IPS-18c (cell line): Measurements from ENCODE around the gene HECTD4.
"Not testable (repeated sequence)": the region's sequence is repeated elsewhere in the genome, so short reads cannot be mapped to it uniquely, and the experiment has no call there.

Experiments used
- H3K4me3 ChIP-seq: 2 replicates; pipeline ENCODE4 v1.7.0; 2013; ENCODE audit warnings: low read depth, mild to moderate bottlenecking, low read length, moderate library complexity; ENCODE audit not compliant: insufficient read depth
- H3K9me3 ChIP-seq: one replicate; pipeline ENCODE4 v1.6.1; 2013; ENCODE audit warnings: mild to moderate bottlenecking, low read length, moderate library complexity; ENCODE audit not compliant: control insufficient read depth, insufficient read depth

Gene HECTD4

DNA sequence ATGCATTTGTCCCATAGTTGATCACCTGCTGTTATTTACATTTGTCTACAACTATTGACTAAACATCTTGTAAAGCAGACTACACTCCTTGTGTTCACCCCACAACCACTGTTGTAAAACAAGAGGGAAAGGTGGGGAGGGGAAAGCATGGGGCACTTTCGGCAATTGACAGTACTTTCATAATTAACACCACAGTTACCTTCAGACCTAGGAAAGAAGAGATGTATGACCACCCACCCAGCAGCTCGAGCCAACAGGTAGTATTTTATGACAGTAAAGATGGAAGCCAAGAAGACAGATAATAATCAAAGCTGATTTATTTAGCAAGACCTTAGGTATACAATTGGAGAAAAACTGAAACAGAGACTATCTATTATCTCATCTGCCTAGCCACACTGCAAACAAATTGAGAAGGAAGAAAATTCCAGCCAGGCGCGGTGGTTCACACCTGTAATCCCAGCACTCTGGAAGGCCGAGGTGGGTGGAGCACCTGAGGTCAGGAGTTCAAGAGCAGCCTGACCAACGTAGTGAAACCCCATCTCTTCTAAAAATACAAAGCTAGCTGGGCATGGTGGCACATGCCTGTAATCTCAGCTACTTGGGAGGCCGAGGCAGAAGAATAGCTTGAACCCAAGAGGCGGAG is 11.2 kb downstream of the HECTD4 start:
- no peak overlapping the region for H3K4me3 ChIP-seq
- H3K9me3 ChIP-seq = no peaks in the 10 kb centered on the region

DNA sequence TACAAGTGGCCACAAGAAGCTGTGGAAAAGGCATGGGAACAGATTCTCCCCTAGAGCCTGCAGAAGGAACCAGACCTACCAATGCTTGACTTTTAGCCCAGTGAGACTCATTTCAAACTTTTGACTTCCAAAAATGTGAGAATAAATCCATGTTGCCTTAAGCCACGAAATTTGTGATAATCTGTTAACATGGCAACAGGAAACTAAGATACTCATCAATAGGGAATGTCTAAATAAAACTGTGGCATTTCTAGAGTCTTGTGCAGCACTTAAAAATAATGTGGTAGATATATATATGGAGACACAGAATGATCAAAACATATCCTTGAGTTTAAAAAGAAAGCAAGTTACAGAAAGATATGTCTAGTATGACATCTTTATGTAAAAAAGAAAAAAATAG is 12.0 kb downstream of the HECTD4 start:
- H3K4me3 ChIP-seq = no peak overlapping the region
- H3K9me3 ChIP-seq = no peaks in the 10 kb centered on the region

DNA sequence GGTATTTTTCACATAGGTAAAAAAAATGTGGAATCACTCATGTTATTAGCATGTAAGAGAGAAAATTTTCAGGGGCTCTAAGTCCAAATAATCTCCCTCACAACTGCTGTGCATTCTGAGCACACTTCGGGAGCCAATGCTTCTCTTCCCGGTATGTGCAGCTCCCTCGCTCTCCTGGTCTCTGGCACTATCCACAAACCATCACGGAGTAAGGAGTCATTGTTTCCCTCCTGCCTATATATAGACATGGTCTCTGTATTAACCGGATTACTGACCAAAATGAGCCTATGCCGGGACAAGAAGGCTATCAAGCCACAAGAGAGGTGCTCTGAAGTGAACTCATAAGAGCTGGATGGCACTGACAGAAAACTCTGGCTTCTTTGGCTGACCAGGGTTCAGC is 13.4 kb downstream of the HECTD4 start:
- H3K9me3 ChIP-seq = no peaks in the 10 kb centered on the region
- no peak overlapping the region for H3K4me3 ChIP-seq

DNA sequence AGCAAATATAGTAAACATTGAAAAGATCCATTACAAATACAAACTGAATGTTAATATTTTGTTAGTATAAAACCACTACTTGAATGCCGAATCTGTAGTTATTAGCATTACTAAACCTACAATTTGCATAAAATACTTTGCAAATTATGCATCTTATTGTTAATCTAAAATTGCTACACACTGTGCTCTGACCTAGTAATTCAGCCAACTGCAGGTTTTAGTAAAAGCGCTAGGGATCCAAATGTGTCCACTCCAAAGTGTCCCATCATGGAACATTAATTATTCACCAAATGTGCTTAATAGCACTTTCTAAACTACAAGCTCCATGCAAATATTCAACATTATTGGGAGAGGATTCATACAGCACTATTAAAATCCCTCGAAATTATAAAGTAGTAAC is 14.3 kb downstream of the HECTD4 start:
- Histone ChIP-seq H3K4me3 (no peak overlapping the region), H3K9me3 (no peaks in the 10 kb centered on the region)

DNA sequence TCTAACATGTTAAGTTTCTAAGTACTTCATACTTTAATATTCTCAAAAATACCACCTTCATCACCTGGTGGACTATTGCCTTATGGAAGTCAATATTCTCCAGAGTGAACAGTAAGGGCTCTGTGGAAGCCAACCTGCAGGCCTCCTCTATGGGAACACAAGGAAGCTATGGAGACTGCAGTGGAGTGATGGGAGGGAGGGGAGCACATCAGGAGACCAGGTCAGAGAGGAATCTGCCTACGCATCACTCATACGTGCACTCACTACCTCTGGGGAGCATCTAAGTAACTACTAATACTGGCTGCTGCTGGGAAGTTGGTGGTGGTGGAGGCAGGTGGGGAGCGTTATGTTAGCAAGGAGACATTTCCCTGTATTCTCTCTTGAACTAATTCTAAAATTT is 19.9 kb downstream of the HECTD4 start:
- Histone ChIP-seq H3K9me3 (no peaks in the 10 kb centered on the region), H3K4me3 (no peak overlapping the region)

DNA sequence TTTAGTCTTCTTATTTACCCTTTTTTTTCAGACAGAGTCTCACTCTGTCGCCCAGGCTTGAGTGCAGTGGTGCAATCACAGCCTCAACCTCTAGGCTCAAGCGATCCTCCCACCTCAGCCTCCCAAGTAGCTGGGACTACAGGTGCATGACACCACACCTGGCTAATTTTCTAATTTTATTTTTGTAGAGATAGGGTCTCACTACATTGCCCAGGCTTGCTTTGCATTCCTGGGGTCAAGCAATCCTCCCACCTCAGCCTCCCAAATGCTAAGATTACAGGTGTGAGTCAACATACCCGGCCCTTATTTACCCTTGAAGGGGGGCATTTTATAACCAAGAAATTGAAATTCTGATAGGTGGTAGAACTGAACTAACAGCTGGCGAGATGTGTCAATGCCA is 21.0 kb downstream of the HECTD4 start:
- Histone ChIP-seq H3K4me3 (no peak overlapping the region), H3K9me3 (no peaks in the 10 kb centered on the region)

DNA sequence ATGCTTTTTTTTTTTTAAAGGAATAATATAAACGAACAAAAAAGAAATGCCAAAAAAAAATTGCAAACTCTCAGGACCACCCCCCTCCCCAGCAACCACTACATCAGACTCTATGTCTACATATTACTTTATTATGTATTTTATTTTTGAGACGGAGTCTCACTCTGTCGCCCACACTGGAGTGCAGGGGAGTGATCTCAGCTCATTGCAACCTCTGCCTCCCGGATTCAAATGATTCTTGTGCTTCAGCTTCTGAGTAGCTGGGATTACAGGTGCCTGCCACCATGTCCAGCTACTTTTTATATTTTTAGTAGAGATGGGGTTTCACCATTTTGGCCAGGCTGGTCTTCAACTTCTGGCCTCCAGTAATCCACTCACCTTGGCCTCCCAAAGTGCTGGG is 22.9 kb downstream of the HECTD4 start:
- H3K4me3 ChIP-seq = no peak overlapping the region
- H3K9me3 ChIP-seq = no peaks in the 10 kb centered on the region

DNA sequence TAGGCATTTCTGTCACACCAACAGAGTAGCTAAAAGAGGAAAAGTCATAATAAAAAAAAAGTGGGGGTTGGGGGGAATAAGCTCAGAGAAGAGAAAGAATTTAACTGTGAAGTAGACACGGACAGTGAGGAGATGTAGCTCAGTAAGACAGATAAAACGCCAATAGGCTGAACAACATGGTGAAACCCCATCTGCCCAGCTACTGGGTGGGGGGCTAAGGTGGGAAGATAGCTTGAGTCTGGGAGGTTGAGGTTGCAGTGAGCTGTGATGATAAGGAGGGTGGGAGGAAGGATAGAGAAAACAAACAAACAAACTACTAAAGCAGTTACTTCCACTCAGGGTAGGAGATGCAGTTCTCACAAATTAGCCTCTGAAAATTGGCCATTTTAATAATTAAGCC is 25.0 kb downstream of the HECTD4 start:
- Histone ChIP-seq H3K9me3 (no peaks in the 10 kb centered on the region), H3K4me3 (no peak overlapping the region)

DNA sequence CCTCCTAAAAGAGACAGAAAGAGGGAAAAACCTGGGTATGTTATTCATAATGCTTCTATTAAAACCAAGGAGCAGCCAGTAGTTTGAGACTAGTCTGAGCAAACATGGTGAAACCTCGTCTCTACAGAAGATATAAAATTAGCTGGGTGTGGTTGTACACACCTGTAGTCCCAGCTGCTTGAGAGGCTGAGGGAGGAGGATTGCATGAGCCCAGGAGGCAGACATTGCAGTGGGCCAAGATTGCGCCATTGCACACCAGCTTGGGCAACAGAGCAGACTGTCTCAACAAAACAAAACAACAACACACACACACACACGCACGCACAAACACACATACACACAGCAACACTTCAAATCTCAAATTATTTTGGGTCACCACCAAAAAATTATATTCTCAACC is 27.8 kb downstream of the HECTD4 start:
- Histone ChIP-seq H3K4me3 (no peak overlapping the region), H3K9me3 (no peaks in the 10 kb centered on the region)

DNA sequence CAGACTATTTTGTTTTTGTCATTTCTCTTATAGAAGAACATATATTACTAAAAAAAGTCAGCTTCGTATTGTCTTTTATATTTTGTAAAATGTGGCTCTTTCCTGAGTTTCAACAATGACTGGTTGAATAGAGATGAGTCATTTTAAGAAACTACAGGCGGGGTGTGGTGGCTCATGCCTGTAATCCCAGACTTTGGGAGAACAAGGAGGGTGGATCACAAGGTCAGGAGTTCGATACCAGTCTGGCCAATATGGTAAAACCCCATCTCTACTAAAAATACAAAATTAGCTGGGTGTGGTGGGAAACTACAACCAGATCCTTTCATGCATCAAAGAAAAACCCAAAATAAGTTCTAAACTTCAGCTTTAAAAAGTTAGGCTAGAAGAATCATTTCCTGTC is 28.8 kb downstream of the HECTD4 start:
- no peaks in the 10 kb centered on the region for H3K9me3 ChIP-seq
- H3K4me3 ChIP-seq = no peak overlapping the region

DNA sequence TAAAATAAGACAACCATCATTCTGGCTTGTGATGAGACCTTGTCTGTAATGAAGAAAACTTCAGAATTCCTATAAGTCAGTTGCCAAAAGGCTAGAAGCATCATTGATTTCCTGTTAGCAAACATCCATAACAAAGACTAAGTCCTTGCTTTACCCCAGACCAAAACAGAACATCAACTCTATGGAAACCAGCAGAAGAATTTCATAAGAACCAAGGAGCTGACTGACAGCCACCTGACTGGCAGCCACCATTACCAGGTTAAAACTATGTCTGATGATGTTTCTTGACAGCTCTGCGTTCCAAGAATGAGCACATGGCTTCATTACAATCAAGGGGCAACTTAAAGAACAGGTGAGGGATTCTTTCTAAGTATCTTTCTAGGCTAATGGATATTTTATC is 29.3 kb downstream of the HECTD4 start:
- H3K9me3 ChIP-seq = no peaks in the 10 kb centered on the region

DNA sequence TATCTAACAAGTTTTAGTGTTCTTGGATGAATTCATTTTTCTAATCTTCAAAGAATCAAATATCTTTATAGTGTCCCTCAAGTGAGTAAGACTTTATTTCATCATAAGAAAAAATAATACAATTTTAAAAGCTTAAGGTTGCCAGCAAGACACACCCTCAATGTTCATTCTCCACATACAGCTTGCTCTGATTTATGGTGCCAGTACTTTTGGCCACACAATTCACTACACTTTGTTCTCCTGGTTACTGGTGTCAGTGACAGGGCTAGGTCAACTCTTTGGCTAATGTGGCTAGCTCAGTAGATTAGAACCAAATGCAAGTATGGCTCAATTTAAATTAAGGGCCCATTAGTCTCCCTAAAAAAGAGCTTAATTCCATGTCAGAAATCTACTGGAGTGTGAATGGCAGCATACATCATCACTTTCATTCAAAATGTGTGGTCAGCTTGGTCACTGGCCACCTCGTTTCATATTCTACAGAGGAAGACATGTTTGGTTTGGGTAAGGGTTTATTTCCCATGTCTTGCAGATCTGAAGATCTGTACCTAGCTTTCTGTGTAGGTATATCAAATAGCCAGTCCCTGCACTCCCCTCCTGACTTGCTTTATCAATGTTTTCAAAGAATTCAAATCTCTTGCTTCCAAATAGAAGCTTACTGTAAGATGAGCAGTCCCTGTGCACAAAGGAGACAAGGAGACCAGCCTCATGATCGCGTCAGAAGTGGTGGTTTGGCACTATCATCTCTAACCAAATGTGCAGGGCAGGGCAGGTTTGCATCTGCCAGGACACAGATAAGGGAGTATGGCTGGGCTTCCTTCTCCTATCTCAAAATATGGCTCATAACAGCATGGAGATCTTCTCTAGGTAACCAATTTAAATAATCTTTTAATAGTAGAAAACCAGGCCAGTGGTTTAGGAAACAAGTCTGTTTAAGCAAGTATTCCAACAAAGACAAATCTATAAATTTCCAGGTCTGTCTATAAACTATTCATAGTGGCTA is 31.3 kb downstream of the HECTD4 start:
- Histone ChIP-seq H3K4me3 (no peak overlapping the region), H3K9me3 (no peaks in the 10 kb centered on the region)

More for the DNA sequence above, 29.3 kb downstream of the HECTD4 start:
- no peak overlapping the region for H3K4me3 ChIP-seq

DNA sequence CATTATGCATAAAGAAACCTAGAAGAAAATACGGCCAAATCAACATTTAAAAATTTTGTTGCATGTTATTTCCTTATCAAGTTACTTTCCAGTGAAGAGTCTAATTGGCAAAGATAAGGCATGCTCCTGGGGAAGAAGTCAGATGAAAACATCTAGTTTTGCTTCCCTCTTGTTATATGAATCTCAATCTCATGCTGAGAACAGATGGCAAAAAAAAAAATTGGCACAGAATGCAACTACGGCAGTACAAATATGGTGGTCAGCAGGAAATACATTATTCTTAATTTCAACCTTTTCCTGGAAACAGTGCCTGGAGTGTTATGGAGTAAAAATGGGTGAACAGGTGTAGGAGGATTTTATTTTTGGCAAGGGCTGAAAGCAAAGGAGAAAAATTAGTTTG is 32.8 kb downstream of the HECTD4 start:
- no peak overlapping the region for H3K4me3 ChIP-seq

DNA sequence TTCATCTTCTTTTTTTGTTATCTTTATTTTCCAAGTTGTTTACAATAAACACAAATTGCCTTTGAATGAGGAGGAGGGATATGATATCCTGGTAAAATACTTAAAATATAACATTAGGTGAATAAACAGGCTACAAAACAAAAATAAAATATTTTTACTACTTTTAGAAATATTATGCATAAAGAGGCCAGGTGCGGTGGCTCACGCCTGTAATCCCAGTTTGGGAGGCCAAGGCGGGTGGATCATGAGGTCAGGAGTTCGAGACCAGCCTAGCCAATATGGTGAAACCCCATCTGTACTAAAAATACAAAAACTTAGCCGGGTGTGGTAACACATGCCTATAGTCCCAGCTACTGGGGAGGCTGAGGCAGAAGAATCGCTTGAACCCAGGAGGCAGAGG is 33.3 kb downstream of the HECTD4 start:
- not testable (repeated sequence) for H3K4me3 ChIP-seq

More for the DNA sequence above, 32.8 kb downstream of the HECTD4 start:
- H3K9me3 ChIP-seq = no peaks in the 10 kb centered on the region

DNA sequence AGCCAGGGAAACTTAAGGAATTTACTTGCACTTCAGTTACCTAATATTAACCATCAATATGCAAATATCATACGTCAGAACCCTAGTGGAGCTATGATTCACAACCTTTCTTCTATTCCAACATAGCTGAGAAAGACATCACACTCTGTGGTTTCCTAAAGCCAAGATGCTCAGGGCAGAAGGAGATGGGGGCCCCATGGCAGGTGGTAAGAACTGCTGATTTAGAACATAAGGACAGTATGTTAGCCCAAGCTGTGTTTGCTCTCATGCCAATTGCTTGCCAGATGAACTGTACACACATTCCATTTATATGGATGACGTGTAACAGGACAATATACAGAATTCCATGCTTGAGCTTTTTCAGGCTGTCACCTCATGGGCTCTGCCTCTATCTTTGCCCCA is 34.6 kb downstream of the HECTD4 start:
- Histone ChIP-seq H3K9me3 (no peaks in the 10 kb centered on the region), H3K4me3 (no peak overlapping the region)

More for the DNA sequence above, 33.3 kb downstream of the HECTD4 start:
- H3K9me3 ChIP-seq = not testable (repeated sequence)

DNA sequence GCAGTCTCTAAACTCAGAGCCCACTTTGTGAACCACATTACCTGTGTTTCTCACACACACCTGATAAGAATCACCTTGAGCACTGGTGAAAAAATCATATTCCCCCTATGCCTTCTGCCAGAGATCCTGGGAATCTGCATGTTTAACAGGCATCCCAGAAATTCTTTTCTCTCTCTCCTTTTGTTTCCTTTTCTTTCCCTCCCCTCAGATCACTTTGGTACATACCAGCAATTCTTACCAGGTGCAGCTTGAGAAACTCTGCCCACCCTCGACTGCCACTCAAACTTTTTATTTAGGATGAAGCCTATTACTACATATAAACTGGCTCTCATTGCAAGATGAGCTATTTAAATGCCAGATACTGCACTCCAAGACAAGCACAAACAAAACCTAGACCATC is 36.0 kb downstream of the HECTD4 start:
- Histone ChIP-seq H3K9me3 (no peaks in the 10 kb centered on the region), H3K4me3 (no peak overlapping the region)

DNA sequence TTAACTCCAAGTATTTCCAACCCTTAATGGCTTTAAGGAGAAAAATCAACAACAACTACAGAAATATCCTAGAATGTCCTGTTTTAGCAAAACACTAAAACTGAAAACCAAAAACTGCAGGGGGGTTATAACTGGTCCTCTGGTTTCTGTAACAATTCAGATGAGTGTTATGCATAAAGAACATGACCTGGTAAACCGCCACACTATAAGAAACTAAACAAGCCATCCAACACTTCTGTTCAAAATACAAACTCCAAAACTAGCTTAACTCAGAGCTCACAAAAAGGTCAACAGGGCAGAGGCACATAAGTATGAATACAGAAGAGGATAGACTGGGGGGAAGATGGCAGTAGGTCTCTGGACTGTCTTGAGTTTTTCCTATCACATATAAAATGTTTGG is 38.0 kb downstream of the HECTD4 start:
- H3K4me3 ChIP-seq = no peak overlapping the region
- no peaks in the 10 kb centered on the region for H3K9me3 ChIP-seq

DNA sequence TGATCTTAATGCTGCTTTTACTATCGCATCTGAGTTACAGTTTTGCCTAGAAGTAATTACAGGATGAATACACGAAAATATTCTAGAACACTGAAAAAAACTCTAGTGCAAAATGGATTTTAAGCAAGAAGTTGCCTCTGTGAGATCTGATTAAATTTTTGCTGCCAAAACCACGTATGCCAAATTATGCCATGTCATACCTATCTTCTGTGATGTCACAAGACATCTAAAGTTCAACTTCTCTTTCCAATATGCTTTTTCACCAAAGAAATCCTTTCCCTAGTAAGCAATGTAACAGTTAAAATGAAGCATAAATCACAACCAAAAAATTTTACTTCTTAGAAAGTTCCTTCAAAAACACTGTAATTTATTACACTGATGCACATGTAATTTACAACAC is 39.6 kb downstream of the HECTD4 start:
- Histone ChIP-seq H3K4me3 (no peak overlapping the region), H3K9me3 (no peaks in the 10 kb centered on the region)
